Nephron progenitor cell (in vitro differentiated cells): Measurements from ENCODE around the gene INPP4B.

Experiments used
- DNase-seq: peaks from one replicate; pipeline ENCODE4 v3.0.0; 2021
- H3K27ac Mint-ChIP-seq: 2 replicates; pipeline ENCODE4 v1.8.0; 2021; ENCODE audit warnings: mild to moderate bottlenecking, moderate library complexity, mixed read lengths
- H3K27me3 Mint-ChIP-seq: 2 replicates; pipeline ENCODE4 v1.8.0; 2021; ENCODE audit warnings: mild to moderate bottlenecking, low read depth, mixed read lengths; ENCODE audit not compliant: poor library complexity
- H3K36me3 Mint-ChIP-seq: 2 replicates; pipeline ENCODE4 v1.8.0; 2021; ENCODE audit warnings: low read depth, mixed read lengths
- H3K4me1 Mint-ChIP-seq: 2 replicates; pipeline ENCODE4 v1.8.0; 2021; ENCODE audit warnings: mixed read lengths
- H3K4me3 Mint-ChIP-seq: 2 replicates; pipeline ENCODE4 v1.8.0; 2021; ENCODE audit warnings: mild to moderate bottlenecking, moderate library complexity, mixed read lengths
- H3K9me3 Mint-ChIP-seq: 2 replicates; pipeline ENCODE4 v1.8.0; 2021; ENCODE audit warnings: mild to moderate bottlenecking, moderate library complexity, mixed read lengths
- TF ChIP-seq, protein P1 (sequence below): fragments of 200-600 bp; sonication (generic); IDR thresholded peaks from 2 replicates; pipeline ENCODE4 v1.5.0; 2021; ENCODE audit warnings: antibody characterized with exemption

The INPP4B gene

DNA sequence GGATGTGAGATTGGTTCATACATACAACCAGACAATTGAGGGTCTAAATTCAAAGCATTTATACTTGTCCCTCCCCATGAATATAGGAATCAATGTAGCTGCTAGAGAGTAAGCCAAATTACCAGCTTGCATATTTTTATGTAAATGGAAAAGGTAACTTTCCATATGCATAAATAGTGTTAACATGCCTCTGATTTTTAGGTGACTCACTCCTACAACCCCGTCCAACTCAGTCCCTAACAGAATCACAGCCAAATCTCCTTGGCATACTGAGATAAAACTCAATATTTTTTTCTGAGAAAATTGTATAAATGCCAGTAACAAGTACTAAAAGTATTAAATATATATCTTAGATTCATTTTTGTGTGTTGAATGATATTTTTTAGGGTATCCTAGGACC is 67.2 kb downstream of the INPP4B start:
- no peaks in the 10 kb centered on the region for H3K27me3 Mint-ChIP-seq
- H3K27ac Mint-ChIP-seq, result no peak overlapping the region
- no peaks in the 10 kb centered on the region for H3K36me3 Mint-ChIP-seq
- TF ChIP-seq, protein P1, sequence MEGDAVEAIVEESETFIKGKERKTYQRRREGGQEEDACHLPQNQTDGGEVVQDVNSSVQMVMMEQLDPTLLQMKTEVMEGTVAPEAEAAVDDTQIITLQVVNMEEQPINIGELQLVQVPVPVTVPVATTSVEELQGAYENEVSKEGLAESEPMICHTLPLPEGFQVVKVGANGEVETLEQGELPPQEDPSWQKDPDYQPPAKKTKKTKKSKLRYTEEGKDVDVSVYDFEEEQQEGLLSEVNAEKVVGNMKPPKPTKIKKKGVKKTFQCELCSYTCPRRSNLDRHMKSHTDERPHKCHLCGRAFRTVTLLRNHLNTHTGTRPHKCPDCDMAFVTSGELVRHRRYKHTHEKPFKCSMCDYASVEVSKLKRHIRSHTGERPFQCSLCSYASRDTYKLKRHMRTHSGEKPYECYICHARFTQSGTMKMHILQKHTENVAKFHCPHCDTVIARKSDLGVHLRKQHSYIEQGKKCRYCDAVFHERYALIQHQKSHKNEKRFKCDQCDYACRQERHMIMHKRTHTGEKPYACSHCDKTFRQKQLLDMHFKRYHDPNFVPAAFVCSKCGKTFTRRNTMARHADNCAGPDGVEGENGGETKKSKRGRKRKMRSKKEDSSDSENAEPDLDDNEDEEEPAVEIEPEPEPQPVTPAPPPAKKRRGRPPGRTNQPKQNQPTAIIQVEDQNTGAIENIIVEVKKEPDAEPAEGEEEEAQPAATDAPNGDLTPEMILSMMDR, result no peak
- H3K4me3 Mint-ChIP-seq, result no peak overlapping the region
- peaks cover 3% of the 10 kb centered on the region for H3K9me3 Mint-ChIP-seq
- H3K4me1 Mint-ChIP-seq, result no peaks in the 10 kb centered on the region
- DNase-seq, result no peak

DNA sequence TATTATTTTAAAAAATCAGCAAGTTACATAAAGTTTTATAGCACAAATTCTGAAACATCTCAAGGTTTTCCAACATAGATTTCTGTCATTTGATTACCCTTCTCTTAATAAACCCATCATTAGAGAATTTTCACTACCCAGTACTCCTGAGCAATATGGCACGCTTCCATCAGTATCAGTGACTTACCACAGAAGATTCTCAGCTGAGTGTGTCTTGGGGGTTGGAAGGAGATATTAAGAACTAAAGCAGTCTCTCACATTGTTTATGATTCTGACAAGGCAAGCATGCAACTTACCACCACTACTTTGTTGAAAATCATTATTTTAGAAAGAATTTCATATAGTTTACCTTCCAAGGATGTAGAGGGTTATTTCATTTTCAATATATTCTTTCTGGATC is 67.7 kb downstream of the INPP4B start:
- Mint-ChIP-seq H3K9me3 (peaks cover 3% of the 10 kb centered on the region), H3K36me3 (no peaks in the 10 kb centered on the region), H3K27ac (no peak overlapping the region), H3K4me1 (no peaks in the 10 kb centered on the region), H3K4me3 (no peak overlapping the region), H3K27me3 (no peaks in the 10 kb centered on the region)
- no peak for DNase-seq
- TF ChIP-seq, protein P1, result no peak

DNA sequence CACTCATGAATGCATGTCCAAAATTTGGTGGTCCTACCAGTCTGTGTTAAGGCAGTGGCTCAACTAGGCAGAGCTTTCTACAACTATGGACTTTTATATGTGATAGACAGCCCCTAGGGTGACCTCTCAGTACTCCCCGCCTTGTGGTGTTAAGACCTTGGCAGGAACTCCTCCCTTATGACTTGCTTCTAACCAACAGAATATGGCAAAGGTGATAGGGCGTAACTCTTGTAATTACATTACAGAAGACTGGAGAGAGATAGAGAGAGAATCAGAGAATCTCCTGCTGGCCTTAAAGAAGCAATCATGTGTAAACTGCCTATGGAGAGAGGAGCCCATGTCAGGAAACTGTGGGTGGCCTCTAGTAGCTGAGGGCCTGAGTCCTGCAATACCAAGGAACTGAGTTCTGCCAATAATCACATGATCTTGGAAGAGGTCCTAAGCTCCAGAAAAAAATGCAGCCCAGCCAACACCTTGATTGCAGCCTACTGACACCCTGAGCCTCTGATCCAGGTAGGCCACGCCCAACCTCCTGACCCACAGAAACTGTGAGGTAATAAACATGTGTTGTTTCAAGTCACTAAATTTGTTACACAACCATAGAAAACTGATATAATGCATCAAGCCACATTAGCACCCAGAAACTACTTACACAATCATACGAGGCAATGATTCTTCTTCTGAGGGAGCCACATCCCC is 68.9 kb downstream of the INPP4B start:
- no peak for DNase-seq
- Mint-ChIP-seq H3K4me3 (no peak overlapping the region), H3K36me3 (no peaks in the 10 kb centered on the region), H3K9me3 (peaks cover 3% of the 10 kb centered on the region), H3K4me1 (no peaks in the 10 kb centered on the region), H3K27me3 (no peaks in the 10 kb centered on the region), H3K27ac (no peak overlapping the region)
- TF ChIP-seq, protein P1, result no peak

DNA sequence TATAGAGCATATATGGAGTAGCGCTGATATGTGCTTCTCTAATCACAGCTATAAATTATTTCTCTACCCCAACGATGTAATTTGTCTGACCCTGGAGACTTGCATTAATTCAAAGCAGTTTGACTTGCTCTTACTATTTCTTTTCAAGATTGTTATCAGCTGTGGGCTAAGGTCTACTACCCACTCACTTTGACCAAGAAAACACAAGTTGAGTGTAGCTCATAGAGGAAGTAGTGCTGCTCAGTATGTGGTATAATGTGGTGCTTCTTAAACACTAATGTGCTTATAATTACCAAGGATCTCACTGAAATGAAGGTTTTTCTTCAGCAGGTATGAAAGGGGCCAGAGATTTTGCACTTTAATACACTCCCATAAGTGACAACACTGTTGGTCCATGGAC is 70.1 kb downstream of the INPP4B start:
- Mint-ChIP-seq H3K36me3 (no peaks in the 10 kb centered on the region), H3K9me3 (no peaks in the 10 kb centered on the region), H3K4me3 (no peak overlapping the region), H3K4me1 (no peaks in the 10 kb centered on the region), H3K27ac (no peak overlapping the region), H3K27me3 (no peaks in the 10 kb centered on the region)
- DNase-seq, result no peak
- TF ChIP-seq, protein P1, result no peak

DNA sequence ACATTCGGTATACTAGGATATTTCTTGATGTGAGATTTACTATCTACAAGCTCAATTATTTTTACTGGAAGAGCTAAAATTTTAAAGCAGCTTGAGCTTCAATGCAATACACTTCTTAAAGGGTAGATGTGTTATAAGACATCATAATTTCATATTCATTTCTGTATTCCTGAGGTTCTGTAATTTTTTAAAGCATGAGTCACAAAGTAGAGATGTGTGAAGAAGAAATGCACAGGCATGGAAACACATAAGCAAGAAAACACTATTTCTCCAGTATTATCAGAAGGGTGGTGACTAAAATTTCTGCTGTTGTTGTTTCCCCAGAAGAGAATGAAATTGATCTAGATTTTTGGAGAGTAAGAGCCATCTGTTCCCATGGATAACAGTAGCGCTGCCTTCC is 72.6 kb downstream of the INPP4B start:
- Mint-ChIP-seq H3K9me3 (no peaks in the 10 kb centered on the region), H3K36me3 (no peaks in the 10 kb centered on the region), H3K4me3 (no peak overlapping the region), H3K27ac (no peak overlapping the region), H3K4me1 (peaks cover 4% of the 10 kb centered on the region), H3K27me3 (no peaks in the 10 kb centered on the region)
- TF ChIP-seq, protein P1, result no peak
- no peak for DNase-seq

DNA sequence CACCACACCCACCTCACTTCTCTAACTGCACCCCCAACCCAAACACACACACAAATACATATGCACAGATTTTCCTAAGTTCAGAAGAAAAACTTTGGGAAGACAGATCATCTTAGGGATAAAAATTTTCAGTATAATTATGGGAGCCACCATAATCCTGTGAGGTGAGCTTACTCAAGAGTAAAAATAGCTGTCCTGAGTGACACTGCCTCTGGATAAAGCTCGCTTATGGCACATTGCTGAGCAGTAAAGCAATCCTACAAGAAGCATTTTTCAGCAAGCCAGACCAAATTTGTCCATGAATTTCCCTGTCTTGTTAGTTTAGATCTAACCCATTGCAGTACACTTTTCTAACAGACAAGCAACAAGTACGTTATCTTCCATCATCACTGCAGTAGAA is 83.8 kb downstream of the INPP4B start:
- no peak overlapping the region for H3K27ac Mint-ChIP-seq
- H3K9me3 Mint-ChIP-seq, result no peaks in the 10 kb centered on the region
- H3K4me3 Mint-ChIP-seq, result no peak overlapping the region
- no peaks in the 10 kb centered on the region for H3K4me1 Mint-ChIP-seq
- no peak for DNase-seq
- H3K36me3 Mint-ChIP-seq, result no peaks in the 10 kb centered on the region
- TF ChIP-seq, protein P1, result no peak
- H3K27me3 Mint-ChIP-seq, result peaks cover 4% of the 10 kb centered on the region
